ENCODE measurements around the gene LIX1L. TPM values are rescaled to one million over a fixed set of nuclear protein-coding genes. Genes with fewer than 3 reads are reported as not detected.

Gene LIX1L
- total and polyA plus RNA-seq, 2 of the 13 experiments (the other 11 are each of a cell fraction or from before 2014, with no cell fraction given), result 8.1 to 24.9 TPM

GRCh38 chr1:145897969-145898368, 59.8 kb downstream of the LIX1L start (continued):
- no peak for TF ChIP-seq ZNF646 (CRISPR knock-in tag; IDR thresholded peaks at IDR 0.05)
- no peak for TF ChIP-seq ZNF501 (CRISPR knock-in tag; IDR thresholded peaks at IDR 0.05)
- no peak for TF ChIP-seq ADNP (CRISPR knock-in tag; IDR thresholded peaks at IDR 0.05)
- no peak for TF ChIP-seq JDP2 (CRISPR knock-in tag; IDR thresholded peaks at IDR 0.05; ENCODE audit: borderline replicate concordance)
- no peak for TF ChIP-seq ATF6 (CRISPR knock-in tag; conservative IDR thresholded peaks at IDR 0.05)
- 0 out of 2 replicates have a peak, but pooled peaks have one; percentile 19 for TF ChIP-seq PATZ1 (CRISPR knock-in tag; IDR thresholded peaks at IDR 0.05)
- no peak for TF ChIP-seq ZNF276 (CRISPR knock-in tag; IDR thresholded peaks at IDR 0.05; ENCODE audit: low read depth)
- TF ChIP-seq GABPA (IDR thresholded peaks at IDR 0.05; ENCODE audit: low read depth, low read length), result no peak
- no peak for TF ChIP-seq GABPA (CRISPR knock-in tag; IDR thresholded peaks at IDR 0.05; ENCODE audit: low read depth)
- no peak for TF ChIP-seq ZMAT5 (CRISPR knock-in tag; IDR thresholded peaks at IDR 0.05; ENCODE audit: borderline replicate concordance, low read depth)
- no peak for TF ChIP-seq ZNF281 (CRISPR knock-in tag; IDR thresholded peaks at IDR 0.05; ENCODE audit: borderline replicate concordance)
- TF ChIP-seq ZNF446 (CRISPR knock-in tag; IDR thresholded peaks at IDR 0.05), result no peak
- no peak for TF ChIP-seq YEATS2 (CRISPR knock-in tag; IDR thresholded peaks at IDR 0.05; ENCODE audit: borderline replicate concordance)

Measured in HepG2 (cell line).